NCI-H526 (cell line): ENCODE measurements around the gene LMBRD1.
"Not testable (repeated sequence)": the region's sequence is repeated elsewhere in the genome, so short reads cannot be mapped to it uniquely, and the experiment has no call there.

ENCODE experiments used
- DNase-seq, 2 experiments: peaks; one replicate each; lab custom pipeline; 2025; lab: John Stamatoyannopoulos, UW

The LMBRD1 gene

DNA sequence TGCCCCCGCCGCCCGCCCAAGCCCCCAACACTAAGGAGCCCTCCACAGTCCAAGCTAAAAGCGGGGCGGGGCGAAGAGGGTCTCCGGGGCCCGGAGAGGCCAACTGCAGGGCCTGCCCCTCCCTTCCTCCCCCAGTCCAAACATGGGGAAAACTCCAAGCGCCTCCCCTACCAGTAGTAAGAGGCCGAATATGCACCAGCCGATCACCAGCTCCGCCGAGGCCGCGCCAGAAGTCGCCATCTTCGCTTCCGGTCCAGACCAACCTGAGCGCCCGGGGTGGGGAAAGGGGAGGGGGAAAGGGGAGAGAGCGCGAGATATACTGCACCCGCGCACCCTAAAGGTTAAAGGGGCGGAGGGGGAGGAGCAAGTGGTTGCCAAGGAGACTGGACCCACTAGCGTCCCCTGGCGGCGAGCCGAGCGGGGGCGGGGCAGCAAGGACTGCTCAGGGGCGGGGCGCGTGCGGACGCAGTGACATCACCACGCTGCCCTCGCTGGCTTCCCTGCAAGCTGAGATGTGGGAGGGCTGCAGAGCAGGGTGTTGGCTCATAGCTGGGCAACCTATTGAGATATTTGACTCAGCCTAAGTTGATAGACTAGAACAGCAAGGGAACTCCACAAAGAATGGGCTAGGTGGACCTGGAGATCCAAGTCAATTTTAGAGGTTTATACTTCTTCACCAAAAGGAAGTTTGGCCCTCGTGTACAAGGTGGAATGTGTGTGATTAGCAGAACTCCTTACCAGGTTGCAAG is at the start of gene LMBRD1:
TSS of gene LMBRD1 (minus strand) at position 369 of the 749 bp plus-strand sequence. CDS start at position 240, 129 bp downstream.
- DNase-seq = peak; percentile 85 to 96

DNA sequence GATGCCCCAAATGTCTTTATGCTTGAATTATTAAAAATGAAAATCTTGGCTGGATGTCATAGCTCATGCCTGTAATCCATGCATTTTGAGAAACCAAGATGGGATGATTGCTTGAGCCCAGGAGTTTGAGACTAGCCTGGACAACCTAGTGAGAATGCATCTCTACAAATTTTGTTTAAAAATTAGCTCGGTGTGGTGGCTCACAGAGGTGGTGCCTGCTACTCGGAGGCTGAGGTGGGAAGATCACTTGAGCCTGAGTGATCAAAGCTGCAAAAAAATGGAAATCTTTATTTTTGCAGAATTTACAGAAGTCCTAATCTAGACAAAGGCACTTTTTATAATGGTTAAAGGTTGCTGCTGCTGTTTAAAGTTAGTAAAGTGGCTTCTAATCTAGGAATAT is 49.5 kb upstream of the LMBRD1 start:
- DNase-seq = no peak

DNA sequence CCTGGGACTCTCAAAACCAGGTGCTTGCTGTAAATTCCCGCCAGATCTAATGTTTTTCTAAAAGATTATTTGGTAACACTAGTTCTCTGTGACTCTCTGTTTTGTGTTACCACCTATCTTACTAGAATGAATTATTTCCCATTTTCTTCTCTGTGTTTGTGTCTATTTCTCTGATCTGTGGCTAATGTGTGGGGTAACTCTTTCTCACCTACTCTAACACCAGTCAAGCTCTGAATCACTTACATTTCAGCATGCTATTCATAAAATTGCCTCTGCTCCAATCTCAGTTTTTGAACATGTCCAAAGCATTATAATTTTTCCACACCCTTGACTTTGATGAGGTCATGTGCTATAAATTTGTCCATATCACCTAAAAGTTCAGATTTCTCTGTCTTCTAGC is 46.4 kb upstream of the LMBRD1 start:
- no peak for DNase-seq

DNA sequence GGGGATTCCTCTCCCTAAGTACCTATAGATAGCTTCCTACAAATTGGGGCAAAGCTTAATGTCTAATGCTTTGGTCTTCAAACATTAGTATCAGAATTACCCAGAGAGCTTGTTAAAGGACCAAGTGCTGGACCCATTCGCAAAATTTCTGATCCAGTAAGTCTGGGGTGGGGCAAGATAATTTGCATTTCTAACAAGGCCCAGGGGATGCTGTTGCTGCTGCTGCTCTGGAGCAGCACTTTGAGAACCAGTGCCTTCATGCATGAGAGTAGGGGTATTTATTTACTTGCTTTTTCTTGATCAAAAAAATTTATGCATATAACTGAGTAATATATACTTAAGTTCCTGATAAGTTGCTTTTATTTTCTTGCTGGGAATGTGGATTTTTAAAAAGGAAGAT is 45.1 kb upstream of the LMBRD1 start:
- peak; percentile 0 to 38 for DNase-seq

DNA sequence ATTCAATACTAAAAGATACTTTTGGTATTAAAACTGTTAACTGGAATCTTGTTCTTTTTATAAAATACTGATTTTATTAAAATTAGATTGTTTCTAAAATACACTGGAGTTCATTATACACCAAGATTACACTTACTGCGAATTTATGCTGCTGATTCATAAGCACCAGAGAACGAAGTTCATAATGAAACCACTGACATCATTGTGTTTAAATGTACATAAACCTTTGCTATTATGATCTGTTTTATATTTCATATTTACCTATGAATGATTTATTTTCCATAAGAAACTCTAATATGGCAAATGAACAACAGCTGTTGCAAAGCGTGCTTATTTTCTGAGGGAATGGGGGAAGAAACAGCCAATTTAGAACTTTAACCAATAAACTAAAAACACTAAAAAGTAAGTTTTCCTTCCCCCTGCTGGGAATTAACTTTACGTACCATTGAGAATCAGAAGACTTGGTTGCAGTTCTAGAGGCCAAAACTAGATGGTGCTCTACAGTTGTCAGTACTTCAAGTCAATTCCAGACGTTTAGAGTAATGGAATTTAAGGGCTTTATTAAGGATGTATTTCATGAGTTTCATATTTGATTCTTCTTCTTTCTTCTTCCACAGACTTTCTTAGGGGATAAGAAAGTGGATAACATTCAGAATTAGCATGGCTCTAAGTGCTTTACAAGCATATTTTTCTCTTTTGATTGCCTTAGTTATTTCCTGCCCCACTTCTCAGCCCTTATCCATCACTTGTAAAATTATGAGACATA is 38.8 kb upstream of the LMBRD1 start:
- DNase-seq = peak; percentile 24 to 64

DNA sequence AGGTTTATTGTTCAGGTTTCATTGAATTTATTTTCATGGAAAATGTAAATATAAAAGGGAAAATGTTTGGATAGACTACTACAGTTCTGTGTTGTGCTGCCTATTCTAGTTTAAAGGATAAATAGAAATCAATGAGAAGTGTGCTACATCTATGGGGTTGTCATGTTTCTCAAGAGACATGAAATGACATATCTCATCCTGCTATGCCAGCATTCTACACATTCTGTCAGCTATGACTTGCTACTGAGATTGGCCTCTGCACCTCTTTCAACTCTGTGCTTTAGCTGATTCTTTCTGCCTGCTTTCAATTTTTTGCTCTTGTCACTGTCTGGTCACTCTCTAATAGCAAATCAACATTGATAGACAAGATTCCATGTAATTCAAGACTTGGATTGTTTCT is 35.7 kb upstream of the LMBRD1 start:
- DNase-seq = no peak

DNA sequence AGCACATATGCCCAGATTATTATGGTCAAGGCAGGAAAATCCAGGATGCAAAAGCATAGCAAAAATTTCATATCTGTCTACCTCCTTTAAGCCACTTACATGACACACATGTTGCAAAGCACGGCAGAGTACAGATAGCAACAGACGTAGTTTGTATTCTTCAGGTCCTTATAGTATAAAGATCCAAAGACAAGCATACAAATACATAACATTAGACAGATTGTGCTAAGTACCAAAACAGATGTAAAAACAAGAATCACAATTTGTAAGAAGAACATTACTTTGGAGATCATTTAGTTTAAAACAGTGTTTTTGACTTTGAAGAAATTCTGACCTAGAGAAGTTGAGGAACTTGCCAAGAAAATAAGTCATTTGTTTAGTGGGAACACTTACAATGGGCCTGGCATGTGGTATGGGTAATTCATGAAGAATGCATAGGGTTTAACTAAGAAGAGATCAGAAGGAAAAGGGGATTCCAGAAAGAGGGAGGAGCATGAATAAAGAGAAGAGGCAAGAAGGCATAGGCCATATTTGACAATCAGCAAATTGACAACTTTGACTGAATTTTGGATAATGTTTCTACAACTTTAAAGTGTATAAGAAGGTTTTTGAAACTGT is 30.6 kb upstream of the LMBRD1 start:
- no peak for DNase-seq

DNA sequence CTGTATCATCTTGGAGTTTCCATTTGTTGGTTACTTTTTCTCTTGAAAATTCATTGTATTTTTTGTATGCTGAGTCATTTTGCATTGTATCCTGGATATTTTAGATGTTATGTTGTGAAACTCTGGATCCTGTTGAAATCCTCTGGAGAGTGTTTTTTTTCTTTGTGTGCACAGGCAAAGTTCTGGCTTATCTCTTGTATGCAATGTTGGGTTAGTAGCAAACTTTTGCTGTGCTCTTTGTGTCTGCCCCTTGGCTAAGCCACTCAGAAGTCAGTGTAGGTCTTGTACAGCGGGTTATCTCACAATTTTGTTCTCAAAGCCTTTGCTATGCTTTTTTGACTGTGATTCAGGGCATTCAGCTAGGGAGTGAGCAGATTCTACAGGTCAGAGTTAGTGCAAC is 29.1 kb upstream of the LMBRD1 start:
- DNase-seq = no peak

DNA sequence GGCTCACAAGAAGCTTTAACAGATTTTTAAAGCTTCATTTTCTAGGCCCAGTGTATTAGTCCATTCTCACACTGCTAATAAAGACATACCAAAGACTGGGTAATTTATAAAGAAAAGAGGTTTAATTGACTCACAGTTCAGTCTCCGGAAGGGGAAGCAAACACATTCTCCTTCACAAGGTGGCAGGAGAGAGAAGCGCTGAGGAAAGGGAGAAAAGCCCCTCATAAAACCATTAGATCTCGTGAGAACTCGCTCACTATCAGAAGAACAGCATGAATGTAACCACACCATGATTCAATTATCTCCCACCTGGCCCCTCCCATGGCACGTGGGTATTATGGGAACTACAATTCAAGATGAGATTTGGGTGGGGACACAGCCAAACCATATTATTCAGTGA is 27.5 kb upstream of the LMBRD1 start:
- not testable (repeated sequence) for DNase-seq

DNA sequence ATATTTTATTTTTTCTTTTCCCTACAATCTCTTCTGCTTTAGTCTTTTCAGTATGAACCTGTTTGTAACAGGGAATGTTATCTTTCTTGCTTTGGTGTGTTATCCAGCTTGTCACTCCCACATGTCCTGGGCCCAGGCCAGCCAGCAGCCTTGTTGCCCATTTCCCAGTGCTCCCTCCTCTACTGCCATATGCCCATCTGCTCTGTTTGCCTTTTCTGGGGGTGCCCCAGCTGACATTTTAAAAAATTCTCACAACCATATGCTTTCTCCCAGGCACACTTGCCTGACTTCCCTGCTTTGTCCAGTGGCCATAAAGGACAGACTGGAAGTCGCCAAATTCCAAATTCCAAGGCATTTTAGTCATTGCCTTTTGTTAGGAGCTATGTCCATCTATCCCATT is 23.6 kb upstream of the LMBRD1 start:
- DNase-seq = no peak

DNA sequence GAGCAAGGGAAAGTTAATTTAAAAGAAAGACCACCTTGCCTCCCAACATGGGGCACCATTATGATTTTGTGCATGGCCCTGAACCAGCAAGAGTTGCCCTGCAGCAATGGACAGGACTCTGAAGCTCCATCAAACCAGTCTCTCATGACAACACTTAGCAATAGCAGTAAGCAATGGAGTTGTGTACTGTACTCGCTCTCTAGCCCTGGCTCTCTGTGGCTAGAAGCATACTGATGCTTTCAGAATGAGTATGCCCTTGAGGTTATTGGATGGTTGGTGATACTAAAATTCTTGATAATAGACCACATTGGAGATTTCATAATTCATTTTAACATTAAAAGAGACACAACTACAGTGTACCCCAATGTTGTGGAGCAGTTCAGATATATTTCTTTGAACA is 23.2 kb upstream of the LMBRD1 start:
- DNase-seq = no peak

DNA sequence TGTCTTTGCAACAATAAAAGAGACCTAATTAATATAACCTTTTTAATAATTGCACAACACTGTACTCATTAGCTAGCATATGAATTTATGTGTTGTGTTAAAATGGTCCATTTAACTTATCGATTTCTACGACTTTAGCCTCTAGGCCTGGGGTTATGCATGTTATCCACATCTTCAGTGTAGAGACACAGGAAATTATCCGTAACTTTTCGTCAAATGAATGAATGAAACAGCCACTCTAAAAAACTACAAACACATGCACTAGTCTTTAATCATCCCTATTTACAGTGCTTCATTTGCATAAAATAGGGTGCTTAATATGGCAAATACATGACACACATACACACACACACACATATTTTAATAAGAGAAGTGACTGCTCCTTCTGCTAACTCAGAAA is 22.3 kb upstream of the LMBRD1 start:
- DNase-seq = no peak

DNA sequence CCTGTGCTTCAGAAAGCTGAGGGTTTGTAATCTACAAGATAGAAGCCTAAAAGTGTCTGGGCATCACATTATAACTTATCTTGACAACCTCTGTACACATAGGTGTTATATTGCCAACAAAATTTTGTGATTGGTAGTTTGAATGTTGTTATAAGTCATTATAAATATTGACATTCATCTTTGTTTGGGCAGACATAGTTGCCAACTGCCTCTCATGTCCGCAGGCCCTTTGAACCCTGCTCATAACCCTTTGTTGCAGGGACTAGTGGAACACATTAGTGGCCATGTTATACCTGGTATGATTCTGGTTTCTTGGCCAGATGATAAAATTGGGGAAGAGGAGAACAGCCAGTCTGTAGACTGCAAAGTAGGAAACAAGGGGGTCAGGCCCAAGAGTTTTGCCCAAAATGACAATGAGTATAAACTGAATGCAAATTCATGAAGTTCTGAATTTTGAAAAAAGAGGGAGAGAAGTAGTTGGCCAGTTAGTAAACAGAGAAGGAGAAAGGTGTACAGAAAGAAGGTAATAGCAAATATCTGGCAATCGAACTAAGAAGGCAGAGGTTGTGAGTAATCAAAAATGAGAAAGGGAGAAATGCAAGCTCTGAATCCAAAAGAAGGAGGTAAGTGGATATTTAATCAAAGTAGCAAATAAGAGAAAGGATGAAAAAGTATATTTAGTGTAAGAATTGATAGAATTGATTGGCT is 21.6 kb upstream of the LMBRD1 start:
- no peak for DNase-seq

DNA sequence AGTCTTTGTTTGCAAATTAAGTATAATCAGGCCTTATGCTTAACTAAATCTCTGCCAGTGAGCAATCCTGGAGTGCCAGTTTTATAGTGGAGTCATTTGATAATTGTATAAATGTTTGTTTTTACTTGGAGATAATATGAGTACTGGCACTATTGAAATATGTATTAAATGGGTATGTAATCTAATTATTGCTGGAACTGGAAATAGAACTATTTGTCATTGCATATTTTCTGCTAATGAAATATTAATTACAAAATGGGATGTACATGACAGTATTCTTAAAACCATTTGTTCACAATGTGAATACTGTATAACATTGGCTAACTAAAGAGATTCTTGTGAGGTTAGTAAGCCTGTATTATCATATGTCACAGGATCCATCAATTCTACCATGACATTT is 20.5 kb upstream of the LMBRD1 start:
- no peak for DNase-seq

DNA sequence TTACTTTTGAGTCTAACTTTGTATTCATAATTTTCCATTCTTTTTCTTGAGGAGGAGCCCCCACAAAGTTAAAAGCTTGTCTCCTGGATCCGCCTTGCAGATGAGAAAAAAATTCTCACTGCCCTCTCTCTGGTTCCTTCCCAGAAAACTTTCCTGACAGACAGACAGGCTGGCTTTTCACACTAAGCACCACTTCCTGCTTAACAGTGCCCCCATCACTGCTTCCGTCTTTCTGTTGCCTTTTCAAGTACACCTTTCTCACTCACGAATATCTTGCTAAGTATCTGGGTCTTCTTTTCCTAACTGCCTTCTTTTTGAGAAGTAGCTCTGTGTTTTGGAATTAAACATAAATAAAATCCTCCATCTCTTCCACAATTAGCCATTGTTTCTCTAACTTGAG is 19.8 kb upstream of the LMBRD1 start:
- DNase-seq = no peak

DNA sequence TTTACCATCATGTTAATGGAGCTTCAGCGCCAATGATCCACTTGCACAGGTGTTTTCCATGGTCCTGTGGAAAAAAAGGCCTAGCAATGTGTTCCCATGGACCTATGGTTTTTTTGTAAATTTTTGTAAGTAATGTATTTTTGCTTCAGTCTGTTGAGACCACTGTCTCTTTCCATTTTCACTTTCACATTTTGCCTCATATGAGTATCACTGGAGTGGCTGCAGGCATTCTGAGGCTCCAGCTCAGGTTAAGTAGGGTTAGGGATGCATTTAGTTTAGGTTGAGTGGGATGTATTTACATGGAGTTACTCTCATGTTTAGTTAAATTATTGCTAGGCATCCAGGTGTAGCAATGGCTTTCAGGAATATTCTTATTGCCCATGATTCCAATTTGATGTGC is 19.2 kb upstream of the LMBRD1 start:
- DNase-seq = no peak

DNA sequence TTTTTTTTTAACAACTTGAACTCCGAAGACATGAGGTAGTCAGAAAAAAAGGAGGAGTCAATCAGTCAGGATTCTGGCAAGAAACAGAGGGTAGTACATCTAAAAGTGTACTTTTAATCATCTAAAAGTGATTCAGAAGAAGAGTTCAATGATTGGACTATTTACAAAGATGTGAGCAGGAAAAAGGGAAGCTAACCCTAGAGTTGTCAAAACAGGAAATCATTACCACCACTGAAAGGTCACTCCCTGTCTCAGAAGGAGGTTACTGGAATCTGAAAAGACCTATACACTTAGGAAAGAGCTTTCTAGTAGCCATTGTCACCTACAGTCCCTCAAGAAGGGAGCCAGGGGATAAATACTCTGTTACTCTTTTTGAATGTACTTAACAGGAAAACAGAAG is 16.7 kb upstream of the LMBRD1 start:
- DNase-seq = no peak

DNA sequence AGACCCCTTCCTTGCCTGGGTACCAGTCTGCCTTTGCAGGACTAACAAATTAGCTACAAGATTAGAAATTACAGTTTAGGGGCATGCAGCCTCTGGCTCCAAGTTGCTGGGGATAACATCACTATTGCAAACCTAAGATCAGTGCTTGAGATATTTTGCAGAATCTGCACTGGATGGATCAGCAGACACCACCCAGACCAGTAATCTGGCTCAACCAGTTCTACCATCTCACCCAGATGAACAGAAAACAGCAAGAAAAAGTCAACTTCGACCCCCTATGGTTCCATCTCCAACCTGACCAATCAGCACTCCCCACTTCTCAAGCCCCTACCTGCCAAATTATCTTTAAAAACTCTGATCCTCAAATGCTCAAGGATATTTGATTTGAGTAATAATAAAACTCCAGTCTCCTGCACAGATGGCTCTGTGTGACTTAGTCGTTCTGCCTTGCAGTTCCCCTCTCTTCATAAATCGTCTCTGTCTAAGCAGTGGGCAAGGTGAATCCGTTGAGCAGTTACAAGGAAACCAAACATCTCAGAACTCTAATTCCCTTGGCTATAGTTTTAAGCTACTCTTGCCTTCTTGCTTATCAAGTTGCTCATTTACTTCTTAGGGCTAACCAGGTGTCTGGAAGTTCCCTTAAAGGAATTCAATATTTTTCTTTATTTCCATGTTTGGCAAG is 16.1 kb upstream of the LMBRD1 start:
- no peak for DNase-seq

DNA sequence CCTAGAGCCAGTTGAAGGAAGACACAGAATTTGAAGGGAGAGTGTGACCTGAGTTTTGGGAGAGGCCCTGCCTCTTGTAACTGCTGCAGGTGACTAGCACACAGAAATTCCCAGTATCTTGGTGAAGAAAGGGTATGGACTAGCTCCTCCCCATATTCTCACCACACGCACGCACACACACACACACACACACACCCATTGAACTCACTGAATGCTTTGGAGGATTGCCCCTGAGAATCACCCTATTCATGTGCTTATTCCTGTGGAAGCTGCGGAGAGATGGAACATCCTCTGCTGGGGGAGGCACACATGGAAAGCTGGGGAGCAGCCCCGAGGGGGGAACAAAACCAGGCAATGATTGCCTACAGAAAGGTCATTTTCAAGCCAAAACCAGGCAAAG is 6.2 kb upstream of the LMBRD1 start:
- no peak for DNase-seq

DNA sequence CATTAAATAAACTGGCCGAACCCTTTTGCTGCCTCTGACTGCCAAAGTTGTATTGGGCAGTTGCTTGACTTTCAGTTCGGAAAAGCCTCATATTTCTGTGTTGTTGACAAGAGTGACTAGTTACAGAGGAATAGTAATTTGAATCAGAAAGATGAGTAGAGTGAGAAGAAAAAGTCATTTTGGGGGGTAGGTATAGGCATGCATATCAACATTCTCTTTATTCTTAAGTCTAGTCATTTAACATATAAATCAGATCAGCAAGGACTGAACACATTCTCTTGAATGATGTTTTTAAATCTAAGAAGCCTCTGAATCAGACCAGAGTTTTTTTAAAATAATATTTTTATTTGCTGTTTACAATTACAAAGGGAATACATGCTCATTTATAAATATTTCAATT is 4.9 kb upstream of the LMBRD1 start:
- DNase-seq = no peak

DNA sequence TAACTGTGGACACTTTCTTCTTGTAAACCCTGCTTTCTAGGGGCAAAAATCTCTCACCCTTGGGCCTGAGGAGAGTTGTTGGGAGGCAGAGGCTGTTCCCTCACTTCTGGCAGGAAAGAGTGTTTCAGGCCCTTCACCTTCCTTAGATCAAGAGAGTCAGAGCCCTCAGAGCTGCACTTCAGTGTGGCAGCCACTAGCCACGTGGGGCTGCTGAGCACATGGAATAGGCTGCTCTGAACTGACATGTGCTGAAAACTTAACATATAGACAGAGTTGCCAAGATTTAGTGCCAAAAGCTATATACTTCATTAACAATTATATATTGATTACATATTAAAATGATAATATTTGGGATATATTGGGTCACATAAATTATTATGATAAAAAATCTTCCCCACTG is 4.4 kb upstream of the LMBRD1 start:
- DNase-seq = no peak

DNA sequence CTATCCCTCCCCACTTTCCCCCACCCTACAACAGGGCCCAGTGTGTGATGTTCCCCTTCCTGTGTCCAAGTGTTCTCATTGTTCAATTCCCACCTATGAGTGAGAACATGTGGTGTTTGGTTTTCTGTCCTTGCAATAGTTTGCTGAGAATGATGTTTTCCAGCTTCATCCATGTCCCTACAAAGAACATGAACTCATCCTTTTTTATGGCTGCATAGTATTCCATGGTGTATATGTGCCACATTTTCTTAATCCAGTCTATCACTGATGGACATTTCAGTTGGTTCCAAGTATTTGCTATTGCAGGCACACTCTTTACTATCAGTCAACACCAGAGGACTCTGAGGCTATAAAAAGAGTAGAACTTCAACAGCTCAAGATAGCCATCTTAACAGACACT is 2.0 kb upstream of the LMBRD1 start:
- DNase-seq = not testable (repeated sequence)
